22Rv1 (cell line): ENCODE results near the gene RBM42.

ENCODE experiments used
- CTCF ChIP-seq: fragments of 450-650 bp; IDR thresholded peaks from 2 replicates; pipeline ENCODE4 v1.5.1; 2017; ENCODE audit warnings: mild to moderate bottlenecking
- ZFX ChIP-seq: fragments of 450-650 bp; IDR thresholded peaks from 2 replicates; pipeline ENCODE4 v1.6.1; 2017; ENCODE audit warnings: antibody characterized with exemption, borderline replicate concordance

- TF ChIP-seq CTCF (no peak), ZFX (no peak)
These were observed 10.4 kb downstream of the RBM42 start for GRCh38 chr19:35639321-35639639.
